ENCODE results near the gene CORIN.
"Not testable (repeated sequence)": the region's sequence is repeated elsewhere in the genome, so short reads cannot be mapped to it uniquely, and the experiment has no call there.

The CORIN gene

GRCh38 chr4:47703956-47704355 is 133.9 kb downstream of the CORIN start:
- no peak for DNase-seq (ENCODE audit: low read depth, low spot score)
- H3K4me3 ChIP-seq (ENCODE audit: low read length) = no peak overlapping the region

GRCh38 chr4:47703008-47703407 is 134.9 kb downstream of the CORIN start:
- no peak for DNase-seq (ENCODE audit: low read depth, low spot score)
- no peak overlapping the region for H3K4me3 ChIP-seq (ENCODE audit: low read length)

GRCh38 chr4:47701286-47701685 is 136.6 kb downstream of the CORIN start:
- no peak overlapping the region for H3K4me3 ChIP-seq (ENCODE audit: low read length)
- DNase-seq (ENCODE audit: low read depth, low spot score) = no peak

GRCh38 chr4:47698837-47699236 is 139.0 kb downstream of the CORIN start:
- DNase-seq (ENCODE audit: low read depth, low spot score) = no peak

GRCh38 chr4:47696823-47697222 is 141.0 kb downstream of the CORIN start:
- H3K4me3 ChIP-seq (ENCODE audit: low read length) = no peak overlapping the region
- no peak for DNase-seq (ENCODE audit: low read depth, low spot score)

More at GRCh38 chr4:47698837-47699236, 139.0 kb downstream of the CORIN start:
- H3K4me3 ChIP-seq (ENCODE audit: low read length) = no peak overlapping the region

GRCh38 chr4:47695260-47695659 is 142.6 kb downstream of the CORIN start:
- DNase-seq (ENCODE audit: low read depth, low spot score) = no peak
- H3K4me3 ChIP-seq (ENCODE audit: low read length) = no peak overlapping the region

GRCh38 chr4:47694322-47694721 is 143.5 kb downstream of the CORIN start:
- DNase-seq (ENCODE audit: low read depth, low spot score) = no peak
- H3K4me3 ChIP-seq (ENCODE audit: low read length) = no peak overlapping the region

GRCh38 chr4:47692691-47693090 is 145.2 kb downstream of the CORIN start:
- H3K4me3 ChIP-seq (ENCODE audit: low read length) = no peak overlapping the region
- DNase-seq (ENCODE audit: low read depth, low spot score) = no peak

GRCh38 chr4:47691757-47692383 is 146.0 kb downstream of the CORIN start:
- not testable (repeated sequence) for H3K4me3 ChIP-seq (ENCODE audit: low read length)

GRCh38 chr4:47690611-47691010 is 147.3 kb downstream of the CORIN start:
- no peak for DNase-seq (ENCODE audit: low read depth, low spot score)
- no peak overlapping the region for H3K4me3 ChIP-seq (ENCODE audit: low read length)

More at GRCh38 chr4:47691757-47692383, 146.0 kb downstream of the CORIN start:
- DNase-seq (ENCODE audit: low read depth, low spot score) = not testable (repeated sequence)

- no peak overlapping the region for H3K4me3 ChIP-seq (ENCODE audit: low read length)
- DNase-seq (ENCODE audit: low read depth, low spot score) = peak; percentile 32
Measured at GRCh38 chr4:47686294-47686872, 151.5 kb downstream of the CORIN start.

- no peak overlapping the region for H3K4me3 ChIP-seq (ENCODE audit: low read length)
- DNase-seq (ENCODE audit: low read depth, low spot score) = no peak
Measured at GRCh38 chr4:47675806-47676205, 162.1 kb downstream of the CORIN start.

GRCh38 chr4:47674144-47674543 is 163.7 kb downstream of the CORIN start:
- DNase-seq (ENCODE audit: low read depth, low spot score) = no peak
- no peak overlapping the region for H3K4me3 ChIP-seq (ENCODE audit: low read length)

GRCh38 chr4:47672696-47673095 is 165.2 kb downstream of the CORIN start:
- no peak overlapping the region for H3K4me3 ChIP-seq (ENCODE audit: low read length)
- no peak for DNase-seq (ENCODE audit: low read depth, low spot score)

GRCh38 chr4:47669946-47670345 is 167.9 kb downstream of the CORIN start:
- H3K4me3 ChIP-seq (ENCODE audit: low read length) = no peak overlapping the region
- no peak for DNase-seq (ENCODE audit: low read depth, low spot score)

- H3K4me3 ChIP-seq (ENCODE audit: low read length) = no peak overlapping the region
- DNase-seq (ENCODE audit: low read depth, low spot score) = peak; percentile 45
Measured at GRCh38 chr4:47668810-47669408, 169.0 kb downstream of the CORIN start.

GRCh38 chr4:47668256-47668655 is 169.6 kb downstream of the CORIN start:
- DNase-seq (ENCODE audit: low read depth, low spot score) = no peak
- no peak overlapping the region for H3K4me3 ChIP-seq (ENCODE audit: low read length)

GRCh38 chr4:47667552-47667951 is 170.3 kb downstream of the CORIN start:
- H3K4me3 ChIP-seq (ENCODE audit: low read length) = no peak overlapping the region
- DNase-seq (ENCODE audit: low read depth, low spot score) = no peak

- no peak overlapping the region for H3K4me3 ChIP-seq (ENCODE audit: low read length)
- DNase-seq (ENCODE audit: low read depth, low spot score) = no peak
Measured at GRCh38 chr4:47664051-47664826, 173.6 kb downstream of the CORIN start.

GRCh38 chr4:47662975-47663374 is 174.9 kb downstream of the CORIN start:
- peak; percentile 10 for DNase-seq (ENCODE audit: low read depth, low spot score)
- H3K4me3 ChIP-seq (ENCODE audit: low read length) = no peak overlapping the region

Measured in Jurkat, Clone E6-1 (cell line).